ENCODE measurements around the gene RNF145.

DNA sequence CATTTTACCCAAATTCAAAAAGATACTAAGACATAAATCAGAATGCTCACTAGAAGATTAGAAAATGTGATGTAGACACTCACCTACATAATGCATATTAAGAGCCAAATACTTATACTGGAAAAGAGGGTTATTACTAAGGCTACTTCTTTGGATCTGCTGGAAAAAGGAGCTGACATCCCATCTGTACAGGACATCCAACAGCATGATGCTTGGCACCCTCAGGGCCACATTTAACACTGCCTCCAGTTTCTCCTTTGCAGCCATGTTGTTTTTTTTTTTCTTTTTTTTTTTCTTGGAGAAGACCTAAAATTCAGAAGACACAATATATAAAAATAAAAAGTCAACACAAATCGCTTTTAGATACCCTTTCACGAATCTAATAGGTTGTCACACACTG lies 6.0 kb downstream of the RNF145 start:
- TF ChIP-seq, protein P1, sequence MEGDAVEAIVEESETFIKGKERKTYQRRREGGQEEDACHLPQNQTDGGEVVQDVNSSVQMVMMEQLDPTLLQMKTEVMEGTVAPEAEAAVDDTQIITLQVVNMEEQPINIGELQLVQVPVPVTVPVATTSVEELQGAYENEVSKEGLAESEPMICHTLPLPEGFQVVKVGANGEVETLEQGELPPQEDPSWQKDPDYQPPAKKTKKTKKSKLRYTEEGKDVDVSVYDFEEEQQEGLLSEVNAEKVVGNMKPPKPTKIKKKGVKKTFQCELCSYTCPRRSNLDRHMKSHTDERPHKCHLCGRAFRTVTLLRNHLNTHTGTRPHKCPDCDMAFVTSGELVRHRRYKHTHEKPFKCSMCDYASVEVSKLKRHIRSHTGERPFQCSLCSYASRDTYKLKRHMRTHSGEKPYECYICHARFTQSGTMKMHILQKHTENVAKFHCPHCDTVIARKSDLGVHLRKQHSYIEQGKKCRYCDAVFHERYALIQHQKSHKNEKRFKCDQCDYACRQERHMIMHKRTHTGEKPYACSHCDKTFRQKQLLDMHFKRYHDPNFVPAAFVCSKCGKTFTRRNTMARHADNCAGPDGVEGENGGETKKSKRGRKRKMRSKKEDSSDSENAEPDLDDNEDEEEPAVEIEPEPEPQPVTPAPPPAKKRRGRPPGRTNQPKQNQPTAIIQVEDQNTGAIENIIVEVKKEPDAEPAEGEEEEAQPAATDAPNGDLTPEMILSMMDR (IDR thresholded peaks at IDR 0.05): no peak
- no peak for TF ChIP-seq POLR2A (IDR thresholded peaks at IDR 0.05)
- no peak for TF ChIP-seq POLR2AphosphoS5 (IDR thresholded peaks at IDR 0.05)
- no peak for TF ChIP-seq EP300 (IDR thresholded peaks at IDR 0.05)
